Measurements from ENCODE around the gene DNAJC16.
"Not testable (repeated sequence)": the region's sequence is repeated elsewhere in the genome, so short reads cannot be mapped to it uniquely, and the experiment has no call there.

Gene DNAJC16

GRCh38 chr1:15479654-15480347 is 46.8 kb upstream of the DNAJC16 start:
- no peak for DNase-seq (ENCODE audit: low read depth in 1 of 2, low spot score in 1 of 2)
- Histone ChIP-seq H3K27ac (replicated peaks) (no peak overlapping the region), H3K4me3 (replicated peaks; ENCODE audit: insufficient read depth, low read length) (no peak overlapping the region), H3K27me3 (ENCODE audit: insufficient read depth, poor library complexity, severe bottlenecking) (no peaks in the 10 kb centered on the region)
- TF ChIP-seq POLR2AphosphoS5 (IDR thresholded peaks at IDR 0.05; ENCODE audit: low read depth) (no peak), CTCF (IDR thresholded peaks at IDR 0.05; ENCODE audit: insufficient read depth, low read length) (no peak)

GRCh38 chr1:15482455-15482854 is 44.2 kb upstream of the DNAJC16 start:
- DNase-seq (ENCODE audit: low read depth in 1 of 2, low spot score in 1 of 2); H3K27me3 ChIP-seq (ENCODE audit: insufficient read depth, poor library complexity, severe bottlenecking); H3K27ac ChIP-seq (replicated peaks); H3K4me3 ChIP-seq (replicated peaks; ENCODE audit: insufficient read depth, low read length): not testable (repeated sequence)

DNA sequence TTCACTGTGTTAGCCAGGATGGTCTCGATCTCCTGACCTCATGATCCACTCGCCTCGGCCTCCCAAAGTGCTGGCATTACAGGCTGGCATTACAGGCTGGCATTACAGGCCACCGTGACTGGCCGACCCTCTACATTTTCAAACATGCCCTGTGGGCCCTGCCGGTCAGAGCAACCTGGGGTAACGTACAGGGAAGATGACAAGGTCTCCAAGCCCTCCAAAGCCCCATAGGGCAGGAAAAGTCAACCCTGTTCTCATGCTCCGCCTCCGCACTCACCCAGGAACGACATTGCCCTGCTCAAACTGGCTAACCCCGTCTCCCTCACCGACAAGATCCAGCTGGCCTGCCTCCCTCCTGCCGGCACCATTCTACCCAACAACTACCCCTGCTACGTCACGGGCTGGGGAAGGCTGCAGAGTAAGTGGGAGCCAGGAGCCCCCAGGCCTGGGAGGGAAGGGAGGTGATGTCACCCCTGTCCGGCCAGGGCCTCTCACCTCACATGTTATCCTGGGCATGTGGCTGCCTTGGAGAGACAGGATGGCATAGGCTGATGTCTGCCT is 43.6 kb upstream of the DNAJC16 start:
- not testable (repeated sequence) for H3K27ac ChIP-seq (replicated peaks); H3K4me3 ChIP-seq (replicated peaks; ENCODE audit: insufficient read depth, low read length); H3K27me3 ChIP-seq (ENCODE audit: insufficient read depth, poor library complexity, severe bottlenecking); DNase-seq (ENCODE audit: low read depth in 1 of 2, low spot score in 1 of 2)

- TF ChIP-seq, protein P1, sequence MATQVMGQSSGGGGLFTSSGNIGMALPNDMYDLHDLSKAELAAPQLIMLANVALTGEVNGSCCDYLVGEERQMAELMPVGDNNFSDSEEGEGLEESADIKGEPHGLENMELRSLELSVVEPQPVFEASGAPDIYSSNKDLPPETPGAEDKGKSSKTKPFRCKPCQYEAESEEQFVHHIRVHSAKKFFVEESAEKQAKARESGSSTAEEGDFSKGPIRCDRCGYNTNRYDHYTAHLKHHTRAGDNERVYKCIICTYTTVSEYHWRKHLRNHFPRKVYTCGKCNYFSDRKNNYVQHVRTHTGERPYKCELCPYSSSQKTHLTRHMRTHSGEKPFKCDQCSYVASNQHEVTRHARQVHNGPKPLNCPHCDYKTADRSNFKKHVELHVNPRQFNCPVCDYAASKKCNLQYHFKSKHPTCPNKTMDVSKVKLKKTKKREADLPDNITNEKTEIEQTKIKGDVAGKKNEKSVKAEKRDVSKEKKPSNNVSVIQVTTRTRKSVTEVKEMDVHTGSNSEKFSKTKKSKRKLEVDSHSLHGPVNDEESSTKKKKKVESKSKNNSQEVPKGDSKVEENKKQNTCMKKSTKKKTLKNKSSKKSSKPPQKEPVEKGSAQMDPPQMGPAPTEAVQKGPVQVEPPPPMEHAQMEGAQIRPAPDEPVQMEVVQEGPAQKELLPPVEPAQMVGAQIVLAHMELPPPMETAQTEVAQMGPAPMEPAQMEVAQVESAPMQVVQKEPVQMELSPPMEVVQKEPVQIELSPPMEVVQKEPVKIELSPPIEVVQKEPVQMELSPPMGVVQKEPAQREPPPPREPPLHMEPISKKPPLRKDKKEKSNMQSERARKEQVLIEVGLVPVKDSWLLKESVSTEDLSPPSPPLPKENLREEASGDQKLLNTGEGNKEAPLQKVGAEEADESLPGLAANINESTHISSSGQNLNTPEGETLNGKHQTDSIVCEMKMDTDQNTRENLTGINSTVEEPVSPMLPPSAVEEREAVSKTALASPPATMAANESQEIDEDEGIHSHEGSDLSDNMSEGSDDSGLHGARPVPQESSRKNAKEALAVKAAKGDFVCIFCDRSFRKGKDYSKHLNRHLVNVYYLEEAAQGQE (IDR thresholded peaks at IDR 0.05; ENCODE audit: insufficient replicate concordance, low read depth): no peak
- no peak for TF ChIP-seq GABPA (IDR thresholded peaks at IDR 0.05; ENCODE audit: low read depth)
Observed at GRCh38 chr1:15483971-15484370, 42.7 kb upstream of the DNAJC16 start.

DNA sequence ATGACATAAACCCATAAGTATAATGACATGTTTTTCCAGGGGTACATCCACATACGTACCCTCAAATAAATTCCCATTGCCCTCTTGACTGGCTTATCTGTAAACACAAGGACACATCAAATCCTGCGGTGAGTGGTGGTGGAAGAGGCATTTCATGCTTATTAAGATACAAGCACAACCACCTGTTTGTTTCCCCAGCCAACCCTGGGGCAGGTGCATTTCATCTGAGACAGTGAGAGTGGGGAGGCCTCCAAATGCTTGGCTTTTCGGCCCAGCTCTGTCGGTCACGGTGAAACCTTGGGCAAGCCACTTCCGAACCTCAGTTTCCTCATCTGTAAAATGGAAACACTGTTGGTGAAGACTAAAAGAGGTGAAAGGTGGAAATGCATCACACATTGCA is 42.2 kb upstream of the DNAJC16 start:
- H3K27ac ChIP-seq (replicated peaks); H3K27me3 ChIP-seq (ENCODE audit: insufficient read depth, poor library complexity, severe bottlenecking); H3K4me3 ChIP-seq (replicated peaks; ENCODE audit: insufficient read depth, low read length); DNase-seq (ENCODE audit: low read depth in 1 of 2, low spot score in 1 of 2): not testable (repeated sequence)

More at GRCh38 chr1:15483971-15484370, 42.7 kb upstream of the DNAJC16 start:
- no peak for DNase-seq (ENCODE audit: low read depth in 1 of 2, low spot score in 1 of 2)
- Histone ChIP-seq H3K4me3 (replicated peaks; ENCODE audit: insufficient read depth, low read length) (no peak overlapping the region), H3K27me3 (ENCODE audit: insufficient read depth, poor library complexity, severe bottlenecking) (no peaks in the 10 kb centered on the region), H3K27ac (replicated peaks) (no peak overlapping the region)

DNA sequence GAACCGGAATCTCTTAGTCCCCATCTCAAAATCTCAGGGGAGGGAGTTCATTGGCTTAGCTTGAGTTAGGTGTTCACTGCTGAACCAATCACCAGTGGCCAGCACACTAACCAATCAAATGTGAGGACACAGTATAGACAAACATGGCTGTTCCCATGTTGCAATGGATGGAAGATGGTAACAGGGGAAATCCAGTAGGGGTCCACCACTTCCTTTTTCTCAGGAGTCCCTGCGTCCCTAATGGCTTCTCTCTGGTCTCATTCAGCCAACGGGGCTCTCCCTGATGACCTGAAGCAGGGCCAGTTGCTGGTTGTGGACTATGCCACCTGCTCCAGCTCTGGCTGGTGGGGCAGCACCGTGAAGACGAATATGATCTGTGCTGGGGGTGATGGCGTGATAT is 41.0 kb upstream of the DNAJC16 start:
- DNase-seq (ENCODE audit: low read depth in 1 of 2, low spot score in 1 of 2): no peak
- Histone ChIP-seq H3K4me3 (replicated peaks; ENCODE audit: insufficient read depth, low read length) (no peak overlapping the region), H3K27me3 (ENCODE audit: insufficient read depth, poor library complexity, severe bottlenecking) (no peaks in the 10 kb centered on the region), H3K27ac (replicated peaks) (no peak overlapping the region)
- TF ChIP-seq CTCF (IDR thresholded peaks at IDR 0.05; ENCODE audit: insufficient read depth, low read length) (no peak), POLR2AphosphoS5 (IDR thresholded peaks at IDR 0.05; ENCODE audit: low read depth) (no peak)
- TF ChIP-seq, protein P1 (IDR thresholded peaks at IDR 0.05; ENCODE audit: insufficient replicate concordance, low read depth): no peak

DNA sequence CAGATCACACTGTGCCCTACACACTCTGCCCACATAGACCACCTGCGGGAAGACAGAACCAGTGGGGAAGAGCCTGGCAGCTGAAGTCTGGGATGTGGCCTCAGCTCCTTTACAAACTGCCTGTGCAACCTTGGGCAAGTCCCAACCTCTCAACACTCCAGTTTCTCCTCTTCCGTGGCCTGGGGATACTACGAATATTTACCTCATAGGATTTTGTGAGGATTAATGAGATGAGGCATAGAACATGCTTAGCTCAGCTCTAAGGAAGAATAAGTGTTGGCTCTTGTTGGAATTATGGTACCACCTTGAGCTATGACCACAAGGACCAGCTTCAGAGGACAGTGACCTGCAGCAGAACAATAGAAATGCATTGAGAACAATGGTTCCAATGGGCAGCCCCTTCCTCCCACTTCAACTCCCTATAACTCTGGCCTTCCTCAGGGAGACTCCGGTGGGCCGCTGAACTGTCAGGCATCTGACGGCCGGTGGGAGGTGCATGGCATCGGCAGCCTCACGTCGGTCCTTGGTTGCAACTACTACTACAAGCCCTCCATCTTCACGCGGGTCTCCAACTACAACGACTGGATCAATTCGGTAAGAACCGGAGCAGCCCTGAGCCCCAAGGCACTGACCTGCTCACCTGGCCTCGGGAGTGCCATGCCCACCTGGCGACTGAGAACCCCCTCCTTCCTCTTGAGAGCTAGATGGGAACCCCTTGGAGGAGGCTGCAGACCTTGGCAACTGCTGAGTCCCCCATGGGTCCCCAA is 39.6 kb upstream of the DNAJC16 start:
- H3K27ac ChIP-seq (replicated peaks); H3K4me3 ChIP-seq (replicated peaks; ENCODE audit: insufficient read depth, low read length); H3K27me3 ChIP-seq (ENCODE audit: insufficient read depth, poor library complexity, severe bottlenecking); DNase-seq (ENCODE audit: low read depth in 1 of 2, low spot score in 1 of 2): not testable (repeated sequence)

All from HL-60 (cell line).